Bronchial epithelial cell (primary cell): Measurements from ENCODE around the gene CRHR2. TPM values are rescaled to one million over a fixed set of nuclear protein-coding genes. Genes with fewer than 3 reads are reported as not detected.

Source experiments
- DNase-seq: peaks from one replicate; pipeline ENCODE4 v3.0.0-alpha.2; 2010; ENCODE audit warnings: low read depth
- FAIRE-seq: peaks from 2 replicates; lab custom pipeline; 2011; peaks lifted over from hg19 to GRCh38; lab: Jason Lieb, UNC
- H3K27me3 ChIP-seq: 2 replicates; pipeline ENCODE4 v1.5.1; 2011; ENCODE audit warnings: low read length; ENCODE audit not compliant: control insufficient read depth, insufficient read depth
- H3K36me3 ChIP-seq: 2 replicates; pipeline ENCODE4 v1.5.1; 2011; ENCODE audit warnings: low read length; ENCODE audit not compliant: control insufficient read depth, insufficient read depth
- H3K4me3 ChIP-seq: 2 replicates; pipeline ENCODE4 v1.5.1; 2011; ENCODE audit warnings: mild to moderate bottlenecking, low read depth, low read length, control low read depth
- total RNA-seq: library from RNA; depleted of rRNA; stranded (reverse); fragments of >200 nt; gene quantifications from 2 replicates; pipeline ENCODE4 v1.2.1, GENCODE V29; 2014
- TF ChIP-seq, protein P1 (sequence below): IDR thresholded peaks from 2 replicates; pipeline ENCODE4 v1.5.1; 2011; ENCODE audit warnings: mild to moderate bottlenecking, moderate library complexity, low read length, control low read depth, inconsistent platforms; ENCODE audit not compliant: insufficient read depth, severe bottlenecking

CRHR2 gene
- total RNA-seq, 1 donor from 2014 or later = not detected

- FAIRE-seq = no peak
Measured at GRCh38 chr7:30661926-30662325, 20.3 kb downstream of the CRHR2 start.

DNA sequence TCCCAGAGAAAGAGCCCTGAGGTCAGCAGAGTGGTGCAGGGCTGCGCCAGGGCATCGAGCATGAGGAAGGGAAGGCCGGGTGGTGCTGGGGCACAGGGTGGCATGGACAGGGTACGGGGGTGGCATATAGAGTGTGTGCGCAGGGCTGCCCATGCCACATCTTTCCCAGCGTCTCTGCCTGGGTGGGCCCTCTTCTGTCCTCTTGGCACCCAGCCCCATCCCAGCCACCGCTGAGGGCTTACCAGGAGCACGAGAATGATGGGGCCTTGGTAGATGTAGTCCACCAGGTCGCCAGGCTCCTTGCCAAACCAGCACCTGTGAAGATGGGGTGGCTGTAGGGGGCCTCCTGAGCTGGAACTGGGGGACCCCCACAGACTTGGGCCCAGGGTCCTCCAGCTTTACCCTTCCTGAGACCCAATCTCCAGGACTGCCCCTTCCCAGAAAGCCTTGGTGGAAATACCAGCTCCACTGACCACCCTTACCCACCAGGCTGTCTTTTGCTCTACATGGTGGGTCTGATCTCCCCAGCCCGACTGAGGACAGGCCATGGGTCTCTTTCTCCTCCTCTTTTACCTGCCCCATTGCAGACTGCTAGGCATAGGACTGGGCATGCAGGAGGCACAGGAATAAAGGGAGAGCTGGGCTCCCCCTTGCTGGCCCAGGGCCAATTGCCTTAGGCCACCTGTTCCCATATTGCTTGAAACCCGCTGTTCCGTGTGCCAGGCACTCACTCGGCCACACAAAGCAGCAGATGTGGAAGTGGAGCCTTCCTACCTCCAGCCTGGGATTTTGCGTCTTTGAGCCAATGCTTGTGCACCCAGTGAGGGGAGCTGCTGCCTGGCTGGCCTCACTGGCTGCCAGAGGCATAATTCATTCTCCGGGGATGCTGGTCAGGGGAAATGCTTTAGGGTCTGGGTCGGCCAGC is 21.7 kb downstream of the CRHR2 start:
- TF ChIP-seq, protein P1, sequence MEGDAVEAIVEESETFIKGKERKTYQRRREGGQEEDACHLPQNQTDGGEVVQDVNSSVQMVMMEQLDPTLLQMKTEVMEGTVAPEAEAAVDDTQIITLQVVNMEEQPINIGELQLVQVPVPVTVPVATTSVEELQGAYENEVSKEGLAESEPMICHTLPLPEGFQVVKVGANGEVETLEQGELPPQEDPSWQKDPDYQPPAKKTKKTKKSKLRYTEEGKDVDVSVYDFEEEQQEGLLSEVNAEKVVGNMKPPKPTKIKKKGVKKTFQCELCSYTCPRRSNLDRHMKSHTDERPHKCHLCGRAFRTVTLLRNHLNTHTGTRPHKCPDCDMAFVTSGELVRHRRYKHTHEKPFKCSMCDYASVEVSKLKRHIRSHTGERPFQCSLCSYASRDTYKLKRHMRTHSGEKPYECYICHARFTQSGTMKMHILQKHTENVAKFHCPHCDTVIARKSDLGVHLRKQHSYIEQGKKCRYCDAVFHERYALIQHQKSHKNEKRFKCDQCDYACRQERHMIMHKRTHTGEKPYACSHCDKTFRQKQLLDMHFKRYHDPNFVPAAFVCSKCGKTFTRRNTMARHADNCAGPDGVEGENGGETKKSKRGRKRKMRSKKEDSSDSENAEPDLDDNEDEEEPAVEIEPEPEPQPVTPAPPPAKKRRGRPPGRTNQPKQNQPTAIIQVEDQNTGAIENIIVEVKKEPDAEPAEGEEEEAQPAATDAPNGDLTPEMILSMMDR = no peak
- Histone ChIP-seq H3K27me3 (no peaks in the 10 kb centered on the region), H3K36me3 (no peaks in the 10 kb centered on the region), H3K4me3 (no peak overlapping the region)
- no peak for DNase-seq
- FAIRE-seq = no peak

More at GRCh38 chr7:30661926-30662325, 20.3 kb downstream of the CRHR2 start:
- DNase-seq = no peak
- Histone ChIP-seq H3K4me3 (no peak overlapping the region), H3K36me3 (no peaks in the 10 kb centered on the region), H3K27me3 (no peaks in the 10 kb centered on the region)
- TF ChIP-seq, protein P1 = no peak

DNA sequence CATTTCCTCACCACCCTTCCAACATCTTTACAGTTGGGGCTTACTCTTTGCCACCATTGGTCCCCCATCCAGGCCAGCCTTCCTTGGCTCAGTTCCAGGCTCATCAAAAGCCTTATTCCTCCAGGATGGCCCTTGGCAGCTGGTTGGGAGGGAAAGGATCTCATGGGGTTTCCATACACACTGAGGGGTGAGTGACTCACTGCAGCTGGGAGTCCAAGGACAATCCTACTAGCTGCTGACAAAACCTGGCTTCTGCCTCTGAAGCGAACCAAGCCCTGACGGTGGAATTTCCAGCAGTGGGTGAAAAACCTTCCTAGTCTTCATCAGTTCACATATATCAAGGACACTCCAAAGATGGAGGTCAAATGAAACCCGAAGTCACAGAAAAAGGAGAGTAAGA is 22.9 kb downstream of the CRHR2 start:
- FAIRE-seq = peak; percentile 66
- TF ChIP-seq, protein P1 = no peak
- no peak overlapping the region for H3K4me3 ChIP-seq
- H3K36me3 ChIP-seq = no peaks in the 10 kb centered on the region
- no peak for DNase-seq
- no peaks in the 10 kb centered on the region for H3K27me3 ChIP-seq

- no peak for FAIRE-seq
- Histone ChIP-seq H3K36me3 (no peaks in the 10 kb centered on the region), H3K4me3 (no peak overlapping the region), H3K27me3 (no peaks in the 10 kb centered on the region)
- TF ChIP-seq, protein P1 = no peak
- DNase-seq = no peak
Measured at GRCh38 chr7:30658479-30659074, 23.7 kb downstream of the CRHR2 start.

- no peak for FAIRE-seq
- no peaks in the 10 kb centered on the region for H3K27me3 ChIP-seq
- no peak overlapping the region for H3K4me3 ChIP-seq
- no peaks in the 10 kb centered on the region for H3K36me3 ChIP-seq
- TF ChIP-seq, protein P1 = no peak
- DNase-seq = no peak
Measured at GRCh38 chr7:30657131-30657530, 25.1 kb downstream of the CRHR2 start.
